Pancreas (tissue), 10 donors: ENCODE data around the gene THSD4. TPM values are rescaled to one million over a fixed set of nuclear protein-coding genes. Genes with fewer than 3 reads are reported as not detected.
"Not testable (repeated sequence)": the region's sequence is repeated elsewhere in the genome, so short reads cannot be mapped to it uniquely, and the experiment has no call there.

ENCODE experiments used
- ATAC-seq, 4 donors: fragments of 200-7000 bp; cut with Tn5 transposase; one replicate each; pipeline versions ENCODE4 v1.8.0 to v1.9.1; 2020; ENCODE audit warnings: mild to moderate bottlenecking in 4 of 4, moderate library complexity in 4 of 4
- DNase-seq, 6 donors: peaks; one replicate each; pipeline ENCODE4 v3.0.0-alpha.2; 2020
- FAIRE-seq: peaks from 2 replicates; lab custom pipeline; 2012; peaks lifted over from hg19 to GRCh38; lab: Jason Lieb, UNC
- H3K27ac ChIP-seq, 4 donors: fragments of 200-600 bp; sonication (generic); 1 replicate in 3 of 4; 2 replicates in 1 of 4; pipeline versions ENCODE4 v1.5.0 to v1.8.0; 2020
- H3K27me3 ChIP-seq, 4 donors: fragments of 200-600 bp; one replicate each; pipeline ENCODE4 v1.8.0; 2021
- H3K36me3 ChIP-seq, 3 donors: fragments of 200-600 bp; sonication (generic) in 1 of 3; one replicate each; pipeline versions ENCODE4 v1.5.0 to v1.8.0; 2020 to 2021
- H3K4me1 ChIP-seq, 3 donors: fragments of 200-600 bp; one replicate each; pipeline ENCODE4 v1.8.0; 2021
- H3K4me3 ChIP-seq, 4 donors: fragments of 200-600 bp; sonication (generic) in 2 of 4; one replicate each; pipeline versions ENCODE4 v1.5.0 to v1.8.0; 2020 to 2021
- H3K9me3 ChIP-seq, 4 donors: fragments of 200-600 bp; one replicate each; pipeline ENCODE4 v1.8.0; 2021
- CTCF ChIP-seq, 4 donors: fragments of 200-600 bp; sonication (generic) in 3 of 4; IDR thresholded peaks; one replicate each; pipeline versions ENCODE4 v1.5.0 to v1.8.0; 2021; ENCODE audit warnings: antibody characterized with exemption in 4 of 4
- WGBS, 2 donors: extraction: QIAGEN DNeasy Blood & Tissue Kit; methylation state at CpG; one replicate each; pipeline ENCODE4 v1.1.7; 2013; 5-methylcytosine and 5-hydroxymethylcytosine counted together
- intact Hi-C, 3 donors: fragments of 100-400 bp; cut with DNase I; formaldehyde crosslinking; loops; one replicate each; pipeline versions ENCODE4 v1.11.1 to v1.14.2; 2022
- polyA plus RNA-seq, 2 donors: library from polyadenylated mRNA; stranded (reverse); fragments of 200-250 nt; gene quantifications; one replicate each; pipeline ENCODE4 v1.2.3, GENCODE V29; 2013
- total RNA-seq, 6 donors: library from RNA; stranded (reverse); fragmentation: NEBNext Ultra II Directional in 4 of 6; extraction: Animal tissue kit (Norgen Biotek cat#: 25700) in 4 of 6; gene quantifications; one replicate each; pipeline versions ENCODE4 v1.2.1 to v1.2.4, GENCODE V29; 2021 to 2023
- donor health status: healthy with polysubstance abuse.
- donor health status: DM: no; HTN: no; CAD: no; lungs with moderate emphysema.
- donor health status: DM: no; HTN: no; CAD: no.
- donor health status: control.
- donor health status: control.
- donor health status: Bipolar disorder and iron deficiency.
- donor health status: DM: yes; HTN: yes; CAD: no.
- donor health status: DM: no; HTN: no; CAD: no.
- donor health status: DM: no; HTN: no; CAD: no.
- donor health status: DM: yes; HTN: yes; CAD: no.

The THSD4 gene
- total and polyA plus RNA-seq, 8 donors: 6.0 to 17.8 (median 13.3) TPM

- Histone ChIP-seq H3K36me3 (no peaks in the 10 kb centered on the region), H3K4me3 (no peak overlapping the region), H3K27me3 (no peaks in the 10 kb centered on the region), H3K9me3 (no peaks in the 10 kb centered on the region), H3K4me1 (no peaks in the 10 kb centered on the region), H3K27ac (no peak overlapping the region)
- DNase-seq: no peak
- FAIRE-seq: no peak
- WGBS, 2 donors: 52 to 58% methylated on average over 13 of the region's 13 CpGs
- intact Hi-C loops: no loop called here
- ATAC-seq: no peak
- TF ChIP-seq CTCF (IDR thresholded peaks at IDR 0.05): no peak
Observed at GRCh38 chr15:71203586-71204474, 88.6 kb downstream of the THSD4 start.

GRCh38 chr15:71207141-71207540, 91.9 kb downstream of the THSD4 start:
- FAIRE-seq (no peak), DNase-seq (no peak), ATAC-seq (no peak)
- no peak overlapping the region for H3K4me3 ChIP-seq
- H3K4me1 ChIP-seq: no peaks in the 10 kb centered on the region
- no peaks in the 10 kb centered on the region for H3K9me3 ChIP-seq
- H3K27me3 ChIP-seq: no peaks in the 10 kb centered on the region
- no peak for TF ChIP-seq CTCF (IDR thresholded peaks at IDR 0.05)
- WGBS, 2 donors: 62 to 80% methylated on average over 4 of the region's 4 CpGs
- H3K27ac ChIP-seq: no peak overlapping the region
- intact Hi-C loops: no loop called here
- no peaks in the 10 kb centered on the region for H3K36me3 ChIP-seq

GRCh38 chr15:71212146-71212545, 96.9 kb downstream of the THSD4 start:
- intact Hi-C loops: no loop called here
- 76 to 82% methylated on average over 4 of the region's 4 CpGs for WGBS, 2 donors
- H3K4me3 ChIP-seq: no peak overlapping the region

GRCh38 chr15:71213943-71214342, 98.7 kb downstream of the THSD4 start:
- H3K4me1 ChIP-seq, H3K36me3 ChIP-seq, FAIRE-seq, intact Hi-C loops, H3K27ac ChIP-seq, H3K9me3 ChIP-seq, H3K4me3 ChIP-seq, DNase-seq, ATAC-seq, H3K27me3 ChIP-seq: not testable (repeated sequence)
- WGBS, 2 donors: 65 to 77% methylated on average over 8 of the region's 8 CpGs

More at GRCh38 chr15:71212146-71212545, 96.9 kb downstream of the THSD4 start:
- FAIRE-seq: no peak
- Histone ChIP-seq H3K9me3 (no peaks in the 10 kb centered on the region), H3K27ac (no peak overlapping the region), H3K27me3 (no peaks in the 10 kb centered on the region), H3K36me3 (no peaks in the 10 kb centered on the region), H3K4me1 (no peaks in the 10 kb centered on the region)
- DNase-seq: no peak
- ATAC-seq: no peak
- TF ChIP-seq CTCF (IDR thresholded peaks at IDR 0.05): no peak

- TF ChIP-seq CTCF (IDR thresholded peaks at IDR 0.05): no peak
- Histone ChIP-seq H3K27ac (no peak overlapping the region), H3K9me3 (no peaks in the 10 kb centered on the region), H3K27me3 (no peaks in the 10 kb centered on the region), H3K4me3 (no peak overlapping the region), H3K4me1 (no peaks in the 10 kb centered on the region), H3K36me3 (no peaks in the 10 kb centered on the region)
- no peak for FAIRE-seq
- intact Hi-C loops: no loop called here
- 39 to 40% methylated on average over 33 to 51 of the region's 51 CpGs for WGBS, 2 donors
- no peak for DNase-seq
- no peak for ATAC-seq
Observed at GRCh38 chr15:71215126-71215894, 100.0 kb downstream of the THSD4 start.
